GM19035 (cell line): ENCODE measurements around the gene REXO5.
A peak's percentile ranks its signal among the peaks of the same experiment; 100 is the strongest.
"Not testable (repeated sequence)": the region's sequence is repeated elsewhere in the genome, so short reads cannot be mapped to it uniquely, and the experiment has no call there.

Source experiments
- ATAC-seq: cut with Tn5 transposase; IDR thresholded peaks from one replicate; pipeline ENCODE4 v1.9.1; 2021; ENCODE audit not compliant: unreplicated experiment

The REXO5 gene

DNA sequence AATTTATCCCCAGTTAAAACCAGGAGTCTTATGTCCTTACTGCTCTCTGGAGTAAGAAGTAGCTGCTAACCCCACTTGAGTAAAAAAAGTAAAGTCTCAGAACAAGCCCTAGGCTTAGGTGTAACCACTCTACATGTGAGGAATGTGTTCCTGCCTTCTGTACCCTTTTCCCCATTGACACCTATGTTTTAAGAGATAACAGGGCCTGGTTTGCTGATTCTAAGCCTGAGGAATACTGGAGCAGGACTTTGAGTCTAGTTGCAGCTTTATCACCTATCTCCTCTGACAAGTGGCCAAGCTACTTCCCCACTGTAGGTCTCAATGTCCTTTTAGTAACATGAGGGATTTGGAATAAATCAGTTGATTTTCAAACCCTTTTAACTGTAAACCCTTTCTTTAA is 40.2 kb downstream of the REXO5 start:
- no peak for ATAC-seq

DNA sequence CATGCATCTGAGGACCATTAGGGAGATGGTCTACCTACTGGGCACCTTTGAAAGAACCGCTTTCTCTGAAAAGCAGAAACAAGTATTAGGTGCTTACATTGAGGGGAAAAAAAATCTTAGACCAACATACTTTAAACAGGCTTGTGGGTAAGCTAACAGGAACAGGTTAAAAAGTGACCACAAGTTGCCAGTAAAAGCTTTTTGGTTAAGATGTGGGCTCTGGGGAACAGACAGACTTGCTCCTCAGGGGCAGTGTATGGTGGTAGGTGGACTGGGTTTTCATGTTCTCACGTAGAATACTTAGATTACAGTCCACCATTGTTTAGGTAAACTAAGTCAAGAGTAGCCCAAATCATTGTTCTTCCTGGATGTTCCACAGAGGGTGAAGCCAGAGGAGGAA is 41.2 kb downstream of the REXO5 start:
- no peak for ATAC-seq

- ATAC-seq = no peak
Observed at GRCh38 chr16:20849589-20850390, 43.5 kb downstream of the REXO5 start.

DNA sequence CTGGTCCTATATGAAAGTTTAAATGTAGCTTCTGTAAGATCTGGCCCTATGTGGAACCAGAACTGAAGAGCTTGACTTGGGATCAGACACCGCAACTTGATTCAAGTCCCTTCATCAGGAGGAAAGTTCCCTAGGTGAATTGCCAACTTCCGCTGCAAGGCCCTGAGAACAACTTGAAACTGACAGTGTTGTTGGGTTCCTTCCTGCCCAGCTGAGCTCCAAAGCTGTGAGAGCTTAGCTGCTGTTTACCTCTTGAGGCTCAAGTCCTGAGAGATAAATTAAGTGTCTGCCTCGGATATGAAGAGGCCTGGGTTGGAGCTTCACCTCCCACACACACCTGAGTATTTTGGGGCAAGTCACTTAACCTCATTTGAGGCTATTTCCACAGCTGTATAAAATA is 44.7 kb downstream of the REXO5 start:
- ATAC-seq = no peak

DNA sequence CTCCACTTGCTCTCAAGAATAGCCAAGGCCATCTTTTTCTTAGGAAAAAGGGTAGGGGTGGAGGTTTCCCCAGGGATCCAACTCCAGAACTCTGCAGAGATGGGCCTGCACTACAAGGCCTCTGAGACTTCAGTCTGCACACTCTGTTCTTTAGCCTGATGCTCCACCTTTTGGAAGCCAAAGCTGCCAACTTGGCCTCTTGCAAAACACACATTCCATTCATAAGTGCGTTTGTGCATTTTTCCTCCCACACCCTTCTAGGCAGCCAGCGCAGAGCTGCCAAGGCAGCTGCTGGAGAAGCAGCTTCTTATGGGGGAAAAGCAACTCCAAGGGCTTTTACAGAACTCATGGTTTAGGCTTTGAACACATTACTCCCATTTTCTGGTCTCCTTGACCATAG is 45.3 kb downstream of the REXO5 start:
- no peak for ATAC-seq

- no peak for ATAC-seq
Observed at GRCh38 chr16:20853143-20853542, 46.8 kb downstream of the REXO5 start.

- ATAC-seq = no peak
Observed at GRCh38 chr16:20853981-20854620, 47.8 kb downstream of the REXO5 start.

DNA sequence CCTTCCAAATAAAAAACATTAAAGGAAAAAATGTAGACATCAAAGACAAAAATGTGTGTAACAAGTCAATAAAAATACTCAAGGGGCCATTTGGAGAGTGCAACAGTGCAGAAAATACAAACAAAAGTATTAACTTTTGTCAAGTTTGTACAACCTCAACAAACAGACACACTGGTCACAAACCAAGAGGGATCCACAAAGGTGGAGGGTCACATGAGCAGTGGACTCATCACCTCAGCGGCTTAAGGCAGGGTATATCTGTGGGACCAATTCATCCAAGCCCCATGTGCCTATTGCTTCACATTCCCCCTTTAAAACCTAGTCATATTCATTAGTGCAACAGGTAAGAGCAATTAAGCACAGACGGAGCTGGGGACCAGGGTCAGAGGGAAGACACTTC is 48.6 kb downstream of the REXO5 start:
- no peak for ATAC-seq

DNA sequence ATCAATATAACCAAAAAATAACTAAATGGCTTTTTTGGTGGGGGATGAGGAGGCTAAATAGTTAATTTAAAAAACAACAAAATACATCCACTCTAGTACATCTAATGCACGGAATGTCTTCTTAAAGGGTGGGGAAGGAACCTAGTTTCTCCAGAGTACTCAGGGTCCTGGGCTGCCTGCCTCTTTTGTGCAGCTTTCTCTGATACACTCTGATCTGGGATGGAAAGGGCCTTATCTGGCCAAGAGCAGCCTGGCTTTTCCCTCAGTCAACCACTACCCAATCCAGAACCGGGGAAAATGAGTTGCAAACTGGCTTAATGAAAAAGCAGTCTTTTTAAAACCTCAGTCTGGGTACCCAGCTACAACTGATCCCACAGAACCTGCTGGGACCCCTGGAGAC is 51.0 kb downstream of the REXO5 start:
- ATAC-seq = no peak

DNA sequence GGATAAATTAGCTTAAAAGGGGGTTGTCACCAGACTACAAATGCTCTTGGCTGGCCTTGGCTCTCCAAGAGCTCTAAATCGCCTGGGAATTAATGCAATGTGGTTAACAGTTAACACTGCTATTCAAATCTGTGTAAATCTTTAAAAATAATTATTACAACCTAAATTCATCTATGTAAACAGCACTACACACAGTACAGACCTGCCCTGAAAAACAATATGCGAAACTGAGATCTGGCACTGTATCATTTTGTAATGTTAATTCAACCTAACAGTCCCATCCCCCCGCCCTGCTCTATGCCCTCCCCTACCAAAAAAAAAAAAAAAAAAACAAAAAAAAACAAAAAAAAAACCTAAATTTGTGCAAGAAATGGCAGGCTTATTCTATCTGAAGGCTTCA is 52.9 kb downstream of the REXO5 start:
- no peak for ATAC-seq

DNA sequence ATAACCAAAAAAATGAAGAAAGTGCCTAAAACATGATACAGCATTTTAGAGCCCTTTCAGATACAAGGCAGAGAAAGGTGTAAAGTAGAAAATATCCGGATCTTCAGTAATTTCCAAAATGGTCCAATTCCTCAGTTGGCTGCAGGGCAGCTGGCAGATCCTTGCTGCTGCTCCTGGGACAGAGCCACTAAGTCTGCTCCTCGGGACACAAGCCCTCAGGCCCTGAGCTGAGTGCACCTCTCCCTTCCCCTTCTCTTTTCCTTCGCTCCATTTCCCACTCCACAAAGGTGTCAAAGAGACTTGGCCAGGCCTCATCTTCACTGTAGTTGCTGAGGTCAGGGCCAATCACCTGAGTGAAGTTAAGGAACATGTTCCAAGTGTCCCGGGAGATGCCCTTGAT is 53.4 kb downstream of the REXO5 start:
- no peak for ATAC-seq

DNA sequence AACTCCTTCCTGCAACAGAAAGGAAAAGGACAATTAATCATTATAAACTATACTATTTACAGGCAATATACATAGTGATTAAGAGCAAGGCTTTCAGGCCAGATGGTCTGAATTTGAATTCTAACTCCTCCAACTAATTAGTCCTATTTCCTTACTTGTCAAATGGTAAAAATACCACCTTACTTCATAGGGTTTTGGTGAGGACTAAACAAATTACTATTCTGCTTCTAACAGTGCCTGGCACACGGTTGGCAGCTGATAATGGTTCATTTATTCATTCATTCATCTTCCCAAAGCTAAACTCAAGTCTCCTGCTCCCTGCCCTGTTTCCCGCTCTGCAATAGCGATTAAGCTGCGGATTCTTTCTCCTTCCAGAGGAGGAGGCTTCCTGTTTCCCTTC is 54.0 kb downstream of the REXO5 start:
- ATAC-seq = no peak

GRCh38 chr16:20860995-20861394 is 54.7 kb downstream of the REXO5 start:
- not testable (repeated sequence) for ATAC-seq

DNA sequence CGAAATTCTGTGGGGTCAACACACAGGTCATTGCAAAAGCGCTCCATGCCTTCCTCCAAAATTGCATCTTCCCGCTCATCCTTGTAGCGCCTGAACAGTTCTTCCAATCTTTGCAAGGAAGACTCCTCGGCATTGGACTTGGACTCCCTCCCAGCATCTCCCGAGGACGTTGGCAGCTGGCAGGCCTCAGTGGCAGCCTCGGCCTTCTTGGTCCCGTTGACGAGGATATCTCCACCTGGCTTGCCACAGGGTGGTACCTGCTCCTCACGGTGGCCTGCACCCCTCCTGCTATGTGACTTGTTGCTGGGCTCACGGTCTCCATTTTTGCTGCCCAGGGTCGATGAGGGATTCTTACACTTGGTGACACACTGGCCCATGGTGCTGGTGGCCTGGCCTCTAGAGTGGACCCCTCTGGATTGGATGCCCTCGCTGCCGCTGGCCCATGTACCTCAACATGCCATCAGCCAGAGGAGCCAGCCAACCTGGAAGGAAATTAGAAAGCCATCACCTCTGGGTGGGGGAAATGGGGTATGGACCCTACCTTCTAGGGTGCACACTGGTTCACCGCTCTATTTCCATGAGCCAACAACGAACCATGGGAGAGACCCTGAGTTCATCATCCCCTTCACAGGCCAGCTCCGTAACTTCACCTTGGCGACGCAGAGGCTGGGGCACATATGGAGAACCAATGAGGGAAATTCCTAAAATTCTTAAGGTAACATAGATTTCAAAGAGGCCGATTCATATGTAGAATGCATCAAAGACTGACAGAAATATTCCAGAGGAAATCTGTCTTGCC is 56.0 kb downstream of the REXO5 start:
- no peak for ATAC-seq

DNA sequence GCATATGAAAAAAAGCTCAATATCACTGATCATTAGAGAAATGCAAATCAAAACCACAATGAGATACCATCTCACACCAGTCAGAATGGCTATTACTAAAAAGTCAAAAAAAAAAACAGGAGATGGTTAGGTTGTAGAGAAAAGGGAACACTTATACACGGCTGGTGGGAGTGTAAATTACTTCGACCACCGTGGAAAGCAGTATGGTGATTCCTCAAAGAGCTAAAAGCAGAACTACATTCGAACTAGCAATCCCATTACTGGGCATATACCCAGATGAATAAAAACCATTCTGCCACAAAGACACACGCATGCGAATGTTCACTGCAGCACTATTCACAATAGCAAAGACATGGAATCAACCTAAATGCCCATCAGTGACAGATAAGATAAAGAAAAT is 58.0 kb downstream of the REXO5 start:
- not testable (repeated sequence) for ATAC-seq

- peak; percentile 77 for ATAC-seq
Observed at GRCh38 chr16:20865420-20866131, 59.2 kb downstream of the REXO5 start.

- ATAC-seq = peak; percentile 18
Observed at GRCh38 chr16:20866145-20866772, 59.9 kb downstream of the REXO5 start.

- no peak for ATAC-seq
Observed at GRCh38 chr16:20866801-20867200, 60.5 kb downstream of the REXO5 start.

GRCh38 chr16:20867585-20867984 is 61.3 kb downstream of the REXO5 start:
- no peak for ATAC-seq

DNA sequence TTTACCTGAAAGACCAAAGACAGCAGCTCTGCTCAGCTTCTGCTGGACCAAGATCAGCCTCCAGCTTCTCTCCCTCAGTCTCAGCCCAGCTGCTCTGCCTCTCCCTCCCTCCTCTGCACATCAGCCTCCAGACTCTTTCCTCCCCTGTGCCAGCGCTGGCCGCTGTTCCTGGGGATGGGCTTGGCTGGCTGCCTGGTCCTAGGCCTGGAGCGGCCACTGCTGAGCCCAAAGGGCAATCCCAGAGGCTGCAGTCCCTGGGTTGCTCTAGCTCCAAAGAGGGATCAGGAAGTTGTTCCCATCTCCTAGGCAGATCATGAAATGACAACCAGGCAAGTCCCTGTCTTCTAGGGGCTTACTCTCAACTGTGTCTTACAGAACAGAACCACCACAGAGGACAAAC is 62.6 kb downstream of the REXO5 start:
- ATAC-seq = no peak
